ENCODE results near the gene PER1.

DNA sequence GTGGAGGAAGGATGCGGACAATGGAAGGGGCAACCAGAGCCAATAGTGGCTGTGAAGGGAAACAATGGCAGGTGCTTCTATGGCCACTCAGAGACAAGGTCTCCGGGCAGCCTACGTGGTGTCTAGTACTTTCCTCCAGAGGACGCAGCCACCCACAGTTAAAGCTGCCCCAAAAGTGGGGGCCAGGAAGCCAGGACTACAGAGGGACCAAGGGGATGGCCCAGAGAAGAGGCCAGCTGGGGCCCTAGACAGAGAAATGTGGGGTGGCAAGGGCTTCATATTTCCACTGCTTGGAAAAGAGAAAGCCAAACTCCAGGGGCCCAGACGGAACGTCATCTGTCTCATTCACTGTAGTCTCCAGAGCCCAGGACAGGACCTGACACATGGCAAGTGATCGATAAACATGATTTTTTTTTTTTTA lies 837 bp upstream of the PER1 start:
- TF ChIP-seq, protein P1, sequence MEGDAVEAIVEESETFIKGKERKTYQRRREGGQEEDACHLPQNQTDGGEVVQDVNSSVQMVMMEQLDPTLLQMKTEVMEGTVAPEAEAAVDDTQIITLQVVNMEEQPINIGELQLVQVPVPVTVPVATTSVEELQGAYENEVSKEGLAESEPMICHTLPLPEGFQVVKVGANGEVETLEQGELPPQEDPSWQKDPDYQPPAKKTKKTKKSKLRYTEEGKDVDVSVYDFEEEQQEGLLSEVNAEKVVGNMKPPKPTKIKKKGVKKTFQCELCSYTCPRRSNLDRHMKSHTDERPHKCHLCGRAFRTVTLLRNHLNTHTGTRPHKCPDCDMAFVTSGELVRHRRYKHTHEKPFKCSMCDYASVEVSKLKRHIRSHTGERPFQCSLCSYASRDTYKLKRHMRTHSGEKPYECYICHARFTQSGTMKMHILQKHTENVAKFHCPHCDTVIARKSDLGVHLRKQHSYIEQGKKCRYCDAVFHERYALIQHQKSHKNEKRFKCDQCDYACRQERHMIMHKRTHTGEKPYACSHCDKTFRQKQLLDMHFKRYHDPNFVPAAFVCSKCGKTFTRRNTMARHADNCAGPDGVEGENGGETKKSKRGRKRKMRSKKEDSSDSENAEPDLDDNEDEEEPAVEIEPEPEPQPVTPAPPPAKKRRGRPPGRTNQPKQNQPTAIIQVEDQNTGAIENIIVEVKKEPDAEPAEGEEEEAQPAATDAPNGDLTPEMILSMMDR (conservative IDR thresholded peaks at IDR 0.05; ENCODE audit: low read length): no peak
- TF ChIP-seq EZH2phosphoT487 (IDR thresholded peaks at IDR 0.05; ENCODE audit: borderline replicate concordance): no peak

Data from Loucy (cell line).